Neuron (in vitro differentiated cells): ENCODE data around the gene ANGEL1.

Source experiments
- H2AFZ ChIP-seq: one replicate; pipeline ENCODE4 v1.6.1; 2013; ENCODE audit warnings: low read depth, mild to moderate bottlenecking, inconsistent platforms, low read length, moderate library complexity
- H3K27me3 ChIP-seq: one replicate; pipeline ENCODE4 v1.6.1; 2013; ENCODE audit warnings: low read length; ENCODE audit not compliant: insufficient read depth
- H3K36me3 ChIP-seq: one replicate; pipeline ENCODE4 v1.6.1; 2013; ENCODE audit warnings: low read length; ENCODE audit not compliant: insufficient read depth
- H3K4me1 ChIP-seq: one replicate; pipeline ENCODE4 v1.6.1; 2013; ENCODE audit warnings: low read length; ENCODE audit not compliant: insufficient read depth
- H3K4me3 ChIP-seq: 2 replicates; pipeline ENCODE4 v1.5.1; 2013; ENCODE audit warnings: mild to moderate bottlenecking, low read length, moderate library complexity
- H3K9me3 ChIP-seq: one replicate; pipeline ENCODE4 v1.6.1; 2013; ENCODE audit warnings: low read length

Gene ANGEL1

GRCh38 chr14:76773188-76773885 lies 39.3 kb downstream of the ANGEL1 start:
- Histone ChIP-seq H3K4me3 (no peak overlapping the region), H3K27me3 (no peaks in the 10 kb centered on the region), H3K9me3 (no peaks in the 10 kb centered on the region), H3K4me1 (peaks cover 1% of the 10 kb centered on the region), H2AFZ (no peak overlapping the region), H3K36me3 (peaks cover 11% of the 10 kb centered on the region)

GRCh38 chr14:76772300-76773187 lies 40.1 kb downstream of the ANGEL1 start:
- H3K4me3 ChIP-seq: no peak overlapping the region
- H3K36me3 ChIP-seq: peaks cover 11% of the 10 kb centered on the region
- no peak overlapping the region for H2AFZ ChIP-seq
- peaks cover 6% of the 10 kb centered on the region for H3K4me1 ChIP-seq
- H3K9me3 ChIP-seq: no peaks in the 10 kb centered on the region
- no peaks in the 10 kb centered on the region for H3K27me3 ChIP-seq

- Histone ChIP-seq H3K4me3 (no peak overlapping the region), H3K27me3 (no peaks in the 10 kb centered on the region), H3K9me3 (no peaks in the 10 kb centered on the region), H2AFZ (no peak overlapping the region), H3K4me1 (peaks cover 6% of the 10 kb centered on the region), H3K36me3 (peaks cover 11% of the 10 kb centered on the region)
Measured at GRCh38 chr14:76771437-76771980, 41.2 kb downstream of the ANGEL1 start.

GRCh38 chr14:76770521-76771436 lies 41.9 kb downstream of the ANGEL1 start:
- Histone ChIP-seq H3K27me3 (no peaks in the 10 kb centered on the region), H3K36me3 (peaks cover 9% of the 10 kb centered on the region), H2AFZ (no peak overlapping the region), H3K4me1 (peaks cover 6% of the 10 kb centered on the region), H3K9me3 (no peaks in the 10 kb centered on the region), H3K4me3 (no peak overlapping the region)

- Histone ChIP-seq H3K4me3 (no peak overlapping the region), H3K27me3 (no peaks in the 10 kb centered on the region), H3K9me3 (no peaks in the 10 kb centered on the region), H2AFZ (no peak overlapping the region), H3K36me3 (peaks cover 13% of the 10 kb centered on the region), H3K4me1 (peaks cover 6% of the 10 kb centered on the region)
Measured at GRCh38 chr14:76769636-76770292, 42.9 kb downstream of the ANGEL1 start.

GRCh38 chr14:76768671-76769500 lies 43.8 kb downstream of the ANGEL1 start:
- H3K27me3 ChIP-seq: no peaks in the 10 kb centered on the region
- no peak overlapping the region for H3K4me3 ChIP-seq
- H3K9me3 ChIP-seq: no peaks in the 10 kb centered on the region
- H2AFZ ChIP-seq: no peak overlapping the region
- peaks cover 8% of the 10 kb centered on the region for H3K4me1 ChIP-seq
- H3K36me3 ChIP-seq: peaks cover 10% of the 10 kb centered on the region

GRCh38 chr14:76767681-76768656 lies 44.7 kb downstream of the ANGEL1 start:
- H3K36me3 ChIP-seq: peaks cover 10% of the 10 kb centered on the region
- no peak overlapping the region for H3K4me3 ChIP-seq
- H2AFZ ChIP-seq: no peak overlapping the region
- no peaks in the 10 kb centered on the region for H3K27me3 ChIP-seq
- no peaks in the 10 kb centered on the region for H3K9me3 ChIP-seq
- peaks cover 17% of the 10 kb centered on the region for H3K4me1 ChIP-seq

GRCh38 chr14:76765461-76765931 lies 47.2 kb downstream of the ANGEL1 start:
- Histone ChIP-seq H2AFZ (no peak overlapping the region), H3K4me1 (peaks cover 30% of the 10 kb centered on the region), H3K36me3 (peaks cover 10% of the 10 kb centered on the region), H3K27me3 (no peaks in the 10 kb centered on the region), H3K9me3 (no peaks in the 10 kb centered on the region), H3K4me3 (no peak overlapping the region)

- H3K27me3 ChIP-seq: no peaks in the 10 kb centered on the region
- no peaks in the 10 kb centered on the region for H3K9me3 ChIP-seq
- no peak overlapping the region for H2AFZ ChIP-seq
- H3K4me1 ChIP-seq: peaks cover 29% of the 10 kb centered on the region
- peaks cover 7% of the 10 kb centered on the region for H3K36me3 ChIP-seq
- no peak overlapping the region for H3K4me3 ChIP-seq
Measured at GRCh38 chr14:76763096-76764041, 49.3 kb downstream of the ANGEL1 start.

- Histone ChIP-seq H3K9me3 (no peaks in the 10 kb centered on the region), H3K36me3 (peaks cover 7% of the 10 kb centered on the region), H3K27me3 (no peaks in the 10 kb centered on the region), H3K4me1 (peaks cover 23% of the 10 kb centered on the region), H2AFZ (peak overlapping the region; percentile 99), H3K4me3 (peak overlapping the region; percentile 81)
Measured at GRCh38 chr14:76762411-76763095, 50.1 kb downstream of the ANGEL1 start.
